ENCODE data around the gene OVOL1. TPM values are rescaled to one million over a fixed set of nuclear protein-coding genes. Genes with fewer than 3 reads are reported as not detected.

The OVOL1 gene
- total RNA-seq (under 1 TPM; 0.20 to 0.52 TPM), total RNA-seq (0 to 7.3 (median 0.09) reads per million in 172 experiments)
- polyA plus RNA-seq (2013, experiment 1 of 2): not detected
- polyA plus RNA-seq (2013, experiment 2 of 2): 0.03 TPM

DNA sequence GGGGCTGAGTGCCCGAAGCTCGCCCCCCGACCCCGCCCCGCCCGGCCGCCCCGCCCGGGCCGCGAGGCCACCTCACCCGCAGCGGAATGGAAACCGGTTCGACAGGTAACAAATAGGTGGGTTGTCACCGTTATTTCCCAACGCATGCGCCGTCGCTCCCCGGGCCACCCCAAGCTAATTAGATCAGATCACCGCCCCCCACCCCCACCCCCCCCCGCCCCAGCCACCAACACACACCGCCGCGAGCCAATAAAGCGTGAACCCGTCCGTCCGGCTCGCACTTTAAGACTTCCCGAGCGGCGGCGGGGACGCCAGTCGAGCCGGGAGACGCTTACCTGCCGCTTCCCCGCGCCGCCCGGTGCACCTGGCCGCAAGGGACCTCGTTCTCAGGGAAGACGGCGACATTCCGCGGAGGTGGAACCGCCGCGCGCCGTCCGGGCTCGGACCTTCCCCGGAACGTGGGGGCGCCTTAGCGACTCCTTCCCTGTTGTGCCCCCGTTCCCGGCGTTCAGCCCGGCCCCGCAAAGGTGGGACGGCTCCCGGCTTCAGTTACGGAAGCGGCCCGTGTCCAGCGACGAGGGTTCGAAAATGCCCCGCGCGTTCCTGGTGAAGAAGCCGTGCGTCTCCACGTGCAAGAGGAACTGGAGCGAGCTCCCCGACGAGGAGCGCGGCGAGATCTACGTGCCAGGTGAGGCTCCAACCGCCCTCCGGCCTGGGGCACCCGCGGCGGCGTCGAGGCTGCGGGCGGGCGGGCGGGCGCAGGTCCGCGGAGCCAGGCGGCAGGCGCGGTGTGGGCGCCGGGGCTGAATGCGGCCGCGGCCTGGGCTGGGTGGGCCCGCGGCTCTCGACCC is at the start of gene OVOL1:
TSS of gene OVOL1 (plus strand) at position 278 of the 851 bp plus-strand sequence. CDS start at position 589, 311 bp downstream.
- TF ChIP-seq, protein P1, sequence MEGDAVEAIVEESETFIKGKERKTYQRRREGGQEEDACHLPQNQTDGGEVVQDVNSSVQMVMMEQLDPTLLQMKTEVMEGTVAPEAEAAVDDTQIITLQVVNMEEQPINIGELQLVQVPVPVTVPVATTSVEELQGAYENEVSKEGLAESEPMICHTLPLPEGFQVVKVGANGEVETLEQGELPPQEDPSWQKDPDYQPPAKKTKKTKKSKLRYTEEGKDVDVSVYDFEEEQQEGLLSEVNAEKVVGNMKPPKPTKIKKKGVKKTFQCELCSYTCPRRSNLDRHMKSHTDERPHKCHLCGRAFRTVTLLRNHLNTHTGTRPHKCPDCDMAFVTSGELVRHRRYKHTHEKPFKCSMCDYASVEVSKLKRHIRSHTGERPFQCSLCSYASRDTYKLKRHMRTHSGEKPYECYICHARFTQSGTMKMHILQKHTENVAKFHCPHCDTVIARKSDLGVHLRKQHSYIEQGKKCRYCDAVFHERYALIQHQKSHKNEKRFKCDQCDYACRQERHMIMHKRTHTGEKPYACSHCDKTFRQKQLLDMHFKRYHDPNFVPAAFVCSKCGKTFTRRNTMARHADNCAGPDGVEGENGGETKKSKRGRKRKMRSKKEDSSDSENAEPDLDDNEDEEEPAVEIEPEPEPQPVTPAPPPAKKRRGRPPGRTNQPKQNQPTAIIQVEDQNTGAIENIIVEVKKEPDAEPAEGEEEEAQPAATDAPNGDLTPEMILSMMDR (IDR thresholded peaks at IDR 0.05): no peak
- no peak within 1 kb of the TSS for H3K27ac Mint-ChIP-seq
- peaks cover 64% of the 10 kb centered on the region for H3K27me3 Mint-ChIP-seq
- intact Hi-C loops (cut with DNase I, micrococcal nuclease): no loop called here
- Histone ChIP-seq H3K9me3 (ENCODE audit: control insufficient read depth in 1 of 2, insufficient read depth in 1 of 2, low read length in 2 of 2) (peaks cover 0 to 14% of the 10 kb centered on the region in 2 experiments), H3K4me3 (ENCODE audit: low read length) (peak within 1 kb of the TSS; percentile 41), H3K27me3 (ENCODE audit: control insufficient read depth in 1 of 2, insufficient read depth in 2 of 2, low read length in 2 of 2) (peaks cover 42 to 47% of the 10 kb centered on the region in 2 experiments), H3K27ac (ENCODE audit: low read depth in 1 of 2, low read length in 2 of 2) (no peak within 1 kb of the TSS), H3K36me3 (ENCODE audit: insufficient read depth, low read length) (no peaks in the 10 kb centered on the region), H3K4me1 (ENCODE audit: insufficient read depth, low read length) (peaks cover 48% of the 10 kb centered on the region)
- DNase-seq: peak in 5 of 14 experiments; percentile 27 to 64 (median 49)
- H3K36me3 Mint-ChIP-seq (ENCODE audit: low read depth): no peaks in the 10 kb centered on the region
- H3K4me1 Mint-ChIP-seq (ENCODE audit: low read depth): peaks cover 24% of the 10 kb centered on the region
- CTCF ChIA-PET: no interaction called here
- H3K9me3 Mint-ChIP-seq: no peaks in the 10 kb centered on the region
- peak within 1 kb of the TSS; percentile 83 for H3K4me3 Mint-ChIP-seq
- POLR2A ChIA-PET: no interaction called here
- ATAC-seq (ENCODE audit: poor library complexity): peak; percentile 27

DNA sequence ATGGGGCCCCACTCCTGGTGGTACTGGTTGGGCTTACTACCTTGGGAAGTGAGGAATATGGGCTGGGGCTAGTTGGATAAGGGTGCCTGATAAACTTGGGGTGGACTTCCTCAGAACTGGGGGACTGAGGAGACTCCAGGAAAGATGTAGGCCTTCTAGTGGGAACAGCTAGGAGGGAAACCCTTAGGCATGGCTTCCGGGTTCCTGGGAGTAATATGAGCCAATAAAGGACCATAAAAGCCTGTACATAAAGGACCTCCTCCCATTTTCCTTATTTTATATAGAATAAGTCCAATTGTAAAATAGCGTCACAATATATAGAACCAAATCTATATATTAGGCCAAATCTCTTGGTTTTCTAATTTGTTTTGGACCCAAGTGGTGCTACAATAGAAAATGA is 47.8 kb upstream of the OVOL1 start:
- Mint-ChIP-seq H3K27ac (no peak overlapping the region), H3K36me3 (ENCODE audit: low read depth) (no peaks in the 10 kb centered on the region)

DNA sequence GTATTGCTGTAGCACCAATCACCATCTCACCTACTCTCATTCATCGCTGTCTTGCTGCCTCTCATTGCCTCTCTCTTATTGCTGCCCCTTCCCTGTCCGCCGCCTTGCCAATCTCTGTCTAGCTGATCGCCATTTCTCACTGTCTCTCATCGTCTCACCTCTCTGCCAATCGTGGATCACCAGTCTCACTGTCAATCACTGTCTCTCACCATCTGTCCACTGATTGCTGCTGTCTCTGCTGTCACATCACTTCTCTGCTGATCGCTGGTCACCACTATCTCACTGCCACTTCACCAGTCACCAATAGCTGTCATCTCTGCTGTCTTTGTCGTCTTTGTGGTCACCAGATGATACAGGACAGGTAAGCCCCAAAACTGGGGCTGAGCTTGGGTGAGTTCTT is 45.7 kb upstream of the OVOL1 start:
- Mint-ChIP-seq H3K27ac (no peak overlapping the region), H3K36me3 (ENCODE audit: low read depth) (no peaks in the 10 kb centered on the region), H3K4me1 (ENCODE audit: low read depth) (no peaks in the 10 kb centered on the region), H3K27me3 (peaks cover 36% of the 10 kb centered on the region), H3K9me3 (no peaks in the 10 kb centered on the region), H3K4me3 (no peak overlapping the region)
- TF ChIP-seq, protein P1 (IDR thresholded peaks at IDR 0.05): no peak
- ChIA-PET POLR2A (no interaction called here), CTCF (interaction anchor here (1.1 kb wide), 1 partner anchor 28 kb away, joined by 3 read pairs; no protein-coding TSS in a partner anchor)
- ATAC-seq (ENCODE audit: poor library complexity): no peak
- intact Hi-C loops (cut with DNase I, micrococcal nuclease): no loop called here
- Histone ChIP-seq H3K9me3 (ENCODE audit: control insufficient read depth in 1 of 2, insufficient read depth in 1 of 2, low read length in 2 of 2) (no peaks in the 10 kb centered on the region), H3K36me3 (ENCODE audit: insufficient read depth, low read length) (no peaks in the 10 kb centered on the region), H3K27me3 (ENCODE audit: control insufficient read depth in 1 of 2, insufficient read depth in 2 of 2, low read length in 2 of 2) (peaks cover 3 to 12% of the 10 kb centered on the region in 2 experiments), H3K4me3 (ENCODE audit: low read length) (no peak overlapping the region), H3K27ac (ENCODE audit: low read depth in 1 of 2, low read length in 2 of 2) (no peak overlapping the region), H3K4me1 (ENCODE audit: insufficient read depth, low read length) (no peaks in the 10 kb centered on the region)
- no peak for DNase-seq

More for the DNA sequence above, 47.8 kb upstream of the OVOL1 start:
- H3K27me3 ChIP-seq (ENCODE audit: control insufficient read depth in 1 of 2, insufficient read depth in 2 of 2, low read length in 2 of 2): peaks cover 3 to 12% of the 10 kb centered on the region in 2 experiments
- ChIA-PET CTCF (interaction anchor here (1.3 kb wide), 1 partner anchor 27 kb away, joined by 6 read pairs; the partner anchor contains the start of gene KAT5), POLR2A (no interaction called here)
- no peaks in the 10 kb centered on the region for H3K36me3 ChIP-seq (ENCODE audit: insufficient read depth, low read length)
- H3K27ac ChIP-seq (ENCODE audit: low read depth in 1 of 2, low read length in 2 of 2): no peak overlapping the region
- TF ChIP-seq, protein P1 (IDR thresholded peaks at IDR 0.05): no peak
- H3K9me3 Mint-ChIP-seq: no peaks in the 10 kb centered on the region
- H3K27me3 Mint-ChIP-seq: peaks cover 36% of the 10 kb centered on the region
- H3K9me3 ChIP-seq (ENCODE audit: control insufficient read depth in 1 of 2, insufficient read depth in 1 of 2, low read length in 2 of 2): no peaks in the 10 kb centered on the region
- no peaks in the 10 kb centered on the region for H3K4me1 Mint-ChIP-seq (ENCODE audit: low read depth)
- intact Hi-C loops (cut with DNase I, micrococcal nuclease): no loop called here
- DNase-seq: no peak
- ATAC-seq (ENCODE audit: poor library complexity): no peak
- no peak overlapping the region for H3K4me3 Mint-ChIP-seq
- no peak overlapping the region for H3K4me3 ChIP-seq (ENCODE audit: low read length)
- H3K4me1 ChIP-seq (ENCODE audit: insufficient read depth, low read length): no peaks in the 10 kb centered on the region

All from CD4-positive, alpha-beta T cell (primary cell).